HFF-Myc (cell line): Measurements from ENCODE around the gene GPR34.
"Not testable (repeated sequence)": the region's sequence is repeated elsewhere in the genome, so short reads cannot be mapped to it uniquely, and the experiment has no call there.

Source experiments
- DNase-seq: peaks from one replicate; pipeline ENCODE4 v3.0.0-alpha.2; 2011; ENCODE audit warnings: low read depth; ENCODE audit errors: extremely low read depth
- H3K4me3 ChIP-seq: replicated peaks from 2 replicates; pipeline ENCODE4 v1.5.1; 2011; ENCODE audit warnings: low read depth, mild to moderate bottlenecking, control low read depth, low read length
- TF ChIP-seq, protein P1 (sequence below): IDR thresholded peaks from 2 replicates; pipeline ENCODE4 v1.5.1; 2012; ENCODE audit warnings: mild to moderate bottlenecking, low read depth, low read length, control low read depth; ENCODE audit errors: missing control alignments

Gene GPR34

DNA sequence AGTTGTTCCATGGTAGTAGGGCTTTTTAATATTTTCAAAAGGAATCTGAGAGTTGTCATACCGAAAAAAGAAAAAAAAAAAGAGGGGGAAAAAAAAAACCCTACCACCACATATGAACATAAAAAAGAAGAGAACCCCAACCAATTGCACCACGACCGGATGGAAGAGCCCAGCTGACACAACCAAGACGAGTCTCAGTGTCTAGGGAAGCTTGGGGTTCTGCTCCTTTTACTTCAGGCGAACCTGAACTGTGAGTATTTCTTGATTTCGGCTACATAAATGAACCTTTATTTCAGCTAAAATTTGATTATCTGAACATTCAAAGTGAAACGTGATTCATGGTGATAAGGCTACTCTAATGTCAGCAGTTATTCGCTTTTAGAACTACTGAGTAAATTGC is at the start of gene GPR34:
TSS of gene GPR34 (plus strand) at position 139 of the 400 bp plus-strand sequence. CDS start 6,661 bp downstream, outside the sequence.
- TF ChIP-seq, protein P1, sequence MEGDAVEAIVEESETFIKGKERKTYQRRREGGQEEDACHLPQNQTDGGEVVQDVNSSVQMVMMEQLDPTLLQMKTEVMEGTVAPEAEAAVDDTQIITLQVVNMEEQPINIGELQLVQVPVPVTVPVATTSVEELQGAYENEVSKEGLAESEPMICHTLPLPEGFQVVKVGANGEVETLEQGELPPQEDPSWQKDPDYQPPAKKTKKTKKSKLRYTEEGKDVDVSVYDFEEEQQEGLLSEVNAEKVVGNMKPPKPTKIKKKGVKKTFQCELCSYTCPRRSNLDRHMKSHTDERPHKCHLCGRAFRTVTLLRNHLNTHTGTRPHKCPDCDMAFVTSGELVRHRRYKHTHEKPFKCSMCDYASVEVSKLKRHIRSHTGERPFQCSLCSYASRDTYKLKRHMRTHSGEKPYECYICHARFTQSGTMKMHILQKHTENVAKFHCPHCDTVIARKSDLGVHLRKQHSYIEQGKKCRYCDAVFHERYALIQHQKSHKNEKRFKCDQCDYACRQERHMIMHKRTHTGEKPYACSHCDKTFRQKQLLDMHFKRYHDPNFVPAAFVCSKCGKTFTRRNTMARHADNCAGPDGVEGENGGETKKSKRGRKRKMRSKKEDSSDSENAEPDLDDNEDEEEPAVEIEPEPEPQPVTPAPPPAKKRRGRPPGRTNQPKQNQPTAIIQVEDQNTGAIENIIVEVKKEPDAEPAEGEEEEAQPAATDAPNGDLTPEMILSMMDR: no peak

GRCh38 chrX:41646201-41646600 is 42.6 kb upstream of the GPR34 start:
- not testable (repeated sequence) for DNase-seq, H3K4me3 ChIP-seq

More for the DNA sequence above, at the start of gene GPR34:
- H3K4me3 ChIP-seq: no peak within 1 kb of the TSS
- no peak for DNase-seq

DNA sequence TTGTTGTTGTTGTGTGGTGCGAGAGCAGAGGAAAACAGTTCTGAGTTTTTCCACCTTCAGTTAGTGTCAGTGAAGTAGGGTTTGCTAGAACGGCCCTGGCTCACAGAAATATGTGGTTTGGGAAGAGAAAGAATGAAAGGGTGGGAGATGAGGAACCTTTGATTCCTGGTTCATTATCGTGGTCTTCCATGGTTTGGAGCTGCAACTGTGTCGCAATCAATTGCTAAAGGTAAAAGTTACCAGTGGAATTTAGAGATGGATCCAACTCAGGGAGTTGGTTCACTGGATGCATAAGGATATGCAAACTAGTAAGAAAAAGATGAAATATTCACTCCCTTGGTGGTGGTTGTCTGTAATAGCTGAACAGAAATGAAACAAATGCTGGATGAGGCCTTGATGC is 35.6 kb upstream of the GPR34 start:
- H3K4me3 ChIP-seq: no peak overlapping the region
- TF ChIP-seq, protein P1: no peak
- DNase-seq: no peak

DNA sequence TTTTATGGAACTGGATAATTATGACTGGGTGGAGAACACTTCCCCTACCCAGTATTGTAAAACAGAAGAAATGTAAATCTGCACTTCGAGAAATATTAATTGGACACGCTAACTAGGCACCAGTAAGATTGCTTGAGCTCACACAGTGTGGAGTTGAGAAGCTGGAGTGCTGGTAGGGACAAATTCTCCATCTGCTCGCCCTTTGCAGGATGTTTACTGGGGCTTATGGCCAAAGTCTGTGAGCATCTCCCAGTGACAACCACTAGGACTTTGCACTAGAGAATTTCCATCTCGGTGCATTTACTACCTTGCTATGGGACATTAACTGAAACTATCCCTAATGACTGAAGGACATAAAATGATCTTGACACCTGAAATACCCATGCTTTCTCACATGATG is 33.7 kb upstream of the GPR34 start:
- TF ChIP-seq, protein P1: no peak
- DNase-seq: no peak
- H3K4me3 ChIP-seq: no peak overlapping the region

DNA sequence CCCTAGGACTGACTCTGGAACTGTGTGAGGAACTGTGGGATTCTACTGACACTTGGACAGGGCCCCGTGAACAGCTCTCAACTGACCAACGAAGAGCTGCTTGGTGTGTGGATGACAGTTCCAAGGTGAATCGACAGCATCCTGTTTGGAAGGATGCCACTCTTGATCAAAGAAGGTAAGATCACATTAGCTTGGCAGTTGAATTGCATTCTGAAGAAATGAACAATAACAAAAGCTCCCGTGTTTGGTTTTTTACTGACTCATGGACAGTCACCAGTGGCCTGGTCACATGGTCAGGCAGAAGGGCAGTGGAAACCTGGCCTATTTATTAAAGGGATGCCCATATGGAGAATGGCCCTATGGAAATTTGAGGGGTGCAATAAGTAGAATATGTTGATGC is 33.1 kb upstream of the GPR34 start:
- TF ChIP-seq, protein P1: no peak
- DNase-seq: no peak
- no peak overlapping the region for H3K4me3 ChIP-seq

- no peak for DNase-seq
- H3K4me3 ChIP-seq: no peak overlapping the region
- TF ChIP-seq, protein P1: no peak
Observed at GRCh38 chrX:41661366-41662095, 27.2 kb upstream of the GPR34 start.

GRCh38 chrX:41664375-41664901 is 24.3 kb upstream of the GPR34 start:
- TF ChIP-seq, protein P1: no peak
- H3K4me3 ChIP-seq: no peak overlapping the region
- no peak for DNase-seq
